Measurements from ENCODE around the gene CACNB2. TPM values are rescaled to one million over a fixed set of nuclear protein-coding genes. Genes with fewer than 3 reads are reported as not detected.

CACNB2 gene
- total RNA-seq, 2 experiments from 2014 or later = not detected

- no peak overlapping the region for H3K27ac Mint-ChIP-seq
- CTCF ChIA-PET = no interaction called here
- ATAC-seq (no peak), DNase-seq (no peak)
- POLR2A ChIA-PET = no interaction called here
- no peaks in the 10 kb centered on the region for H3K36me3 Mint-ChIP-seq (ENCODE audit: low read depth)
- no peaks in the 10 kb centered on the region for H3K9me3 Mint-ChIP-seq (ENCODE audit: low read depth)
- H3K4me3 Mint-ChIP-seq = no peak overlapping the region
- H3K27me3 Mint-ChIP-seq = peaks cover 2% of the 10 kb centered on the region
- intact Hi-C loops (cut with DNase I, micrococcal nuclease) = loop anchor here (5.0 to 10.0 kb wide), 2 partner anchors 374 to 477 kb away; no protein-coding TSS in a partner anchor
- no peaks in the 10 kb centered on the region for H3K4me1 Mint-ChIP-seq
Measured at GRCh38 chr10:18219146-18219545, 78.9 kb downstream of the CACNB2 start.

- ATAC-seq (no peak), DNase-seq (no peak)
- Mint-ChIP-seq H3K27me3 (no peaks in the 10 kb centered on the region), H3K27ac (no peak overlapping the region), H3K9me3 (ENCODE audit: low read depth) (no peaks in the 10 kb centered on the region), H3K4me3 (no peak overlapping the region), H3K4me1 (no peaks in the 10 kb centered on the region), H3K36me3 (ENCODE audit: low read depth) (no peaks in the 10 kb centered on the region)
- intact Hi-C loops (cut with DNase I, micrococcal nuclease) = no loop called here
- POLR2A ChIA-PET = no interaction called here
- CTCF ChIA-PET = no interaction called here
Measured at GRCh38 chr10:18221123-18221522, 80.9 kb downstream of the CACNB2 start.

GRCh38 chr10:18221882-18222281 is 81.7 kb downstream of the CACNB2 start:
- Mint-ChIP-seq H3K27ac (no peak overlapping the region), H3K9me3 (ENCODE audit: low read depth) (no peaks in the 10 kb centered on the region)
- intact Hi-C loops (cut with DNase I, micrococcal nuclease) = no loop called here

GRCh38 chr10:18222866-18223265 is 82.6 kb downstream of the CACNB2 start:
- intact Hi-C loops (cut with DNase I, micrococcal nuclease) = no loop called here
- no peaks in the 10 kb centered on the region for H3K9me3 Mint-ChIP-seq (ENCODE audit: low read depth)
- CTCF ChIA-PET = no interaction called here
- ATAC-seq (peak; percentile 57), DNase-seq (no peak)
- H3K36me3 Mint-ChIP-seq (ENCODE audit: low read depth) = no peaks in the 10 kb centered on the region
- no peak overlapping the region for H3K27ac Mint-ChIP-seq
- POLR2A ChIA-PET = no interaction called here
- no peak overlapping the region for H3K4me3 Mint-ChIP-seq
- H3K27me3 Mint-ChIP-seq = no peaks in the 10 kb centered on the region
- H3K4me1 Mint-ChIP-seq = no peaks in the 10 kb centered on the region

More at GRCh38 chr10:18221882-18222281, 81.7 kb downstream of the CACNB2 start:
- ATAC-seq (no peak), DNase-seq (no peak)
- Mint-ChIP-seq H3K4me3 (no peak overlapping the region), H3K27me3 (no peaks in the 10 kb centered on the region), H3K4me1 (no peaks in the 10 kb centered on the region), H3K36me3 (ENCODE audit: low read depth) (no peaks in the 10 kb centered on the region)
- ChIA-PET CTCF (no interaction called here), POLR2A (no interaction called here)

- no peaks in the 10 kb centered on the region for H3K36me3 Mint-ChIP-seq (ENCODE audit: low read depth)
- H3K27me3 Mint-ChIP-seq = no peaks in the 10 kb centered on the region
- H3K4me3 Mint-ChIP-seq = no peak overlapping the region
- DNase-seq (no peak), ATAC-seq (no peak)
- ChIA-PET CTCF (interaction anchor here (1.2 kb wide), 1 partner anchor 76 kb away, joined by 3 read pairs; no protein-coding TSS in a partner anchor), POLR2A (no interaction called here)
- intact Hi-C loops (cut with DNase I, micrococcal nuclease) = no loop called here
- no peaks in the 10 kb centered on the region for H3K9me3 Mint-ChIP-seq (ENCODE audit: low read depth)
- H3K4me1 Mint-ChIP-seq = no peaks in the 10 kb centered on the region
- no peak overlapping the region for H3K27ac Mint-ChIP-seq
Measured at GRCh38 chr10:18223898-18224297, 83.7 kb downstream of the CACNB2 start.

- H3K4me1 Mint-ChIP-seq = no peaks in the 10 kb centered on the region
- intact Hi-C loops (cut with DNase I, micrococcal nuclease) = no loop called here
- POLR2A ChIA-PET = interaction anchor here (0.6 to 0.7 kb wide), 2 partner anchors 10 to 106 kb away, joined by 3 to 6 read pairs; no protein-coding TSS in a partner anchor
- CTCF ChIA-PET = interaction anchor here (0.6 to 1.2 kb wide), 3 partner anchors 15 to 655 kb away, joined by 3 to 5 read pairs (median 3); no protein-coding TSS in a partner anchor
- H3K4me3 Mint-ChIP-seq = no peak overlapping the region
- no peaks in the 10 kb centered on the region for H3K36me3 Mint-ChIP-seq (ENCODE audit: low read depth)
- H3K9me3 Mint-ChIP-seq (ENCODE audit: low read depth) = no peaks in the 10 kb centered on the region
- no peak for ATAC-seq
- no peak overlapping the region for H3K27ac Mint-ChIP-seq
- DNase-seq = no peak
- H3K27me3 Mint-ChIP-seq = no peaks in the 10 kb centered on the region
Measured at GRCh38 chr10:18224626-18225445, 84.6 kb downstream of the CACNB2 start.

GRCh38 chr10:18226336-18226735 is 86.1 kb downstream of the CACNB2 start:
- ChIA-PET CTCF (no interaction called here), POLR2A (no interaction called here)
- H3K4me1 Mint-ChIP-seq = no peaks in the 10 kb centered on the region
- H3K27ac Mint-ChIP-seq = no peak overlapping the region
- peaks cover 1% of the 10 kb centered on the region for H3K27me3 Mint-ChIP-seq
- no peaks in the 10 kb centered on the region for H3K9me3 Mint-ChIP-seq (ENCODE audit: low read depth)
- intact Hi-C loops (cut with DNase I, micrococcal nuclease) = no loop called here
- no peaks in the 10 kb centered on the region for H3K36me3 Mint-ChIP-seq (ENCODE audit: low read depth)
- no peak overlapping the region for H3K4me3 Mint-ChIP-seq
- DNase-seq = no peak
- no peak for ATAC-seq

- Mint-ChIP-seq H3K27ac (no peak overlapping the region), H3K36me3 (ENCODE audit: low read depth) (no peaks in the 10 kb centered on the region), H3K4me1 (no peaks in the 10 kb centered on the region), H3K9me3 (ENCODE audit: low read depth) (no peaks in the 10 kb centered on the region), H3K4me3 (no peak overlapping the region), H3K27me3 (peaks cover 4% of the 10 kb centered on the region)
- CTCF ChIA-PET = no interaction called here
- no peak for DNase-seq
- intact Hi-C loops (cut with DNase I, micrococcal nuclease) = no loop called here
- POLR2A ChIA-PET = no interaction called here
- ATAC-seq = no peak
Measured at GRCh38 chr10:18229826-18230225, 89.6 kb downstream of the CACNB2 start.

GRCh38 chr10:18230794-18231193 is 90.6 kb downstream of the CACNB2 start:
- CTCF ChIA-PET = no interaction called here
- H3K9me3 Mint-ChIP-seq (ENCODE audit: low read depth) = no peaks in the 10 kb centered on the region
- DNase-seq (no peak), ATAC-seq (no peak)
- no peak overlapping the region for H3K27ac Mint-ChIP-seq
- no peaks in the 10 kb centered on the region for H3K36me3 Mint-ChIP-seq (ENCODE audit: low read depth)
- H3K4me1 Mint-ChIP-seq = no peaks in the 10 kb centered on the region
- H3K4me3 Mint-ChIP-seq = no peak overlapping the region
- POLR2A ChIA-PET = no interaction called here
- peaks cover 4% of the 10 kb centered on the region for H3K27me3 Mint-ChIP-seq
- intact Hi-C loops (cut with DNase I, micrococcal nuclease) = no loop called here

- H3K27me3 Mint-ChIP-seq = peaks cover 6% of the 10 kb centered on the region
- ChIA-PET CTCF (no interaction called here), POLR2A (no interaction called here)
- H3K4me1 Mint-ChIP-seq = no peaks in the 10 kb centered on the region
- H3K36me3 Mint-ChIP-seq (ENCODE audit: low read depth) = no peaks in the 10 kb centered on the region
- DNase-seq (no peak), ATAC-seq (no peak)
- H3K9me3 Mint-ChIP-seq (ENCODE audit: low read depth) = no peaks in the 10 kb centered on the region
- no peak overlapping the region for H3K27ac Mint-ChIP-seq
- H3K4me3 Mint-ChIP-seq = no peak overlapping the region
- intact Hi-C loops (cut with DNase I, micrococcal nuclease) = no loop called here
Measured at GRCh38 chr10:18231480-18231879, 91.3 kb downstream of the CACNB2 start.

GRCh38 chr10:18233775-18234174 is 93.6 kb downstream of the CACNB2 start:
- Mint-ChIP-seq H3K27me3 (peaks cover 6% of the 10 kb centered on the region), H3K9me3 (ENCODE audit: low read depth) (no peaks in the 10 kb centered on the region), H3K4me1 (no peaks in the 10 kb centered on the region), H3K4me3 (no peak overlapping the region), H3K36me3 (ENCODE audit: low read depth) (no peaks in the 10 kb centered on the region), H3K27ac (no peak overlapping the region)
- intact Hi-C loops (cut with DNase I, micrococcal nuclease) = no loop called here
- ATAC-seq (no peak), DNase-seq (no peak)
- CTCF ChIA-PET = no interaction called here
- POLR2A ChIA-PET = no interaction called here

GRCh38 chr10:18235477-18235876 is 95.3 kb downstream of the CACNB2 start:
- Mint-ChIP-seq H3K4me1 (no peaks in the 10 kb centered on the region), H3K36me3 (ENCODE audit: low read depth) (no peaks in the 10 kb centered on the region), H3K27ac (no peak overlapping the region), H3K9me3 (ENCODE audit: low read depth) (no peaks in the 10 kb centered on the region), H3K4me3 (no peak overlapping the region), H3K27me3 (peaks cover 6% of the 10 kb centered on the region)
- CTCF ChIA-PET = no interaction called here
- POLR2A ChIA-PET = interaction anchor here (0.6 kb wide), 1 partner anchor 10 kb away, joined by 6 read pairs; no protein-coding TSS in a partner anchor
- ATAC-seq (no peak), DNase-seq (no peak)
- intact Hi-C loops (cut with DNase I, micrococcal nuclease) = loop anchor here in 1 of 2 experiments (5.0 kb wide), 3 partner anchors 133 to 628 kb away; no protein-coding TSS in a partner anchor

Measured in activated CD4-positive, alpha-beta T cell treated with anti-CD3 and anti-CD28 coated beads for 36 hours (primary cell).